HepG2 (cell line): ENCODE results near the gene S100A16. TPM values are rescaled to one million over a fixed set of nuclear protein-coding genes. Genes with fewer than 3 reads are reported as not detected.
A peak's percentile ranks its signal among the peaks of the same experiment; 100 is the strongest.

ENCODE experiments used
- ATAC-seq: fragments of 200-7000 bp; cut with Tn5 transposase; 3 replicates; pipeline ENCODE4 v1.9.1; 2020; ENCODE audit warnings: mild to moderate bottlenecking, moderate library complexity
- Bru-seq: library from RNA; stranded (reverse); fragments of 400-500 nt; gene quantifications from one replicate; lab custom pipeline; 2021; lab: Mats Ljungman, UMichigan
- BruChase-seq, 2 experiments: library from RNA; stranded (reverse); fragments of 400-500 nt; gene quantifications; one replicate each; lab custom pipeline; 2021; lab: Mats Ljungman, UMichigan
- BruUV-seq: library from RNA; stranded (reverse); fragments of 400-500 nt; replicated peaks from 2 replicates; lab custom pipeline; 2021; lab: Mats Ljungman, UMichigan
- CTCF ChIA-PET: fragments of 300-600 bp; formaldehyde crosslinking; extraction: SDS; loops from one replicate; lab custom pipeline; 2021; ENCODE audit warnings: low total read pairs, inconsistent platforms, low intra/inter-chr PET ratio; lab: Yijun Ruan, JAX
- POLR2A ChIA-PET: fragments of 350-600 bp; sonication (Branson Sonifier 250); formaldehyde crosslinking; loops from one replicate; lab custom pipeline; 2020; ENCODE audit warnings: antibody characterized with exemption, inconsistent platforms; lab: Yijun Ruan, JAX
- DNase-seq: peaks from one replicate; pipeline ENCODE4 v3.0.0-alpha.2; 2015; ENCODE audit warnings: low spot score
- FAIRE-seq: peaks from 3 replicates; lab custom pipeline; 2011; peaks lifted over from hg19 to GRCh38; lab: Jason Lieb, UNC
- H2AFZ ChIP-seq: one replicate; pipeline ENCODE4 v1.6.1; 2011; ENCODE audit warnings: low read length, inconsistent platforms
- H3K27ac ChIP-seq: fragments of 300-600 bp; 3 replicates; pipeline ENCODE4 v1.8.0; 2011; ENCODE audit warnings: mixed run types, mild to moderate bottlenecking, mixed read lengths, low read length, inconsistent platforms; ENCODE audit not compliant: insufficient read depth; ENCODE audit errors: extremely low read length
- H3K27me3 ChIP-seq, 2 experiments: fragments of 200-600 bp in 1 of 2; 2 replicates in 1 of 2; 3 replicates in 1 of 2; pipeline versions ENCODE4 v1.6.0 to v1.8.0; 2011; ENCODE audit warnings: low read length in 2 of 2, mild to moderate bottlenecking in 2 of 2, moderate library complexity in 2 of 2, inconsistent platforms in 1 of 2; ENCODE audit not compliant: insufficient read depth in 2 of 2, control insufficient read depth in 1 of 2
- H3K36me3 ChIP-seq, 2 experiments: fragments of 200-600 bp in 1 of 2; replicated peaks in 1 of 2; 2 replicates in 1 of 2; 3 replicates in 1 of 2; pipeline versions ENCODE4 v1.5.1 to v1.8.0; 2011; ENCODE audit warnings: low read length in 2 of 2, inconsistent platforms in 1 of 2; ENCODE audit not compliant: insufficient read depth in 2 of 2, control insufficient read depth in 1 of 2
- H3K4me1 ChIP-seq: 2 replicates; pipeline ENCODE4 v1.5.1; 2012; ENCODE audit warnings: low read length, inconsistent platforms; ENCODE audit not compliant: insufficient read depth
- H3K4me2 ChIP-seq: 2 replicates; pipeline ENCODE4 v1.6.0; 2011; ENCODE audit warnings: low read depth, low read length, inconsistent platforms
- H3K4me3 ChIP-seq, 3 experiments: fragments of 200-600 bp in 1 of 3; sonication (generic), shearing (Covaris generic) in 1 of 3; replicated peaks in 1 of 3; 2 replicates each; pipeline ENCODE4 v1.5.1; 2011 to 2016; ENCODE audit warnings: low read length in 3 of 3, inconsistent platforms in 2 of 3, low read depth in 2 of 3, mild to moderate bottlenecking in 2 of 3, control low read depth in 1 of 3, mixed read lengths in 1 of 3; ENCODE audit not compliant: insufficient read depth in 1 of 3
- H3K79me2 ChIP-seq: one replicate; pipeline ENCODE4 v1.6.1; 2011; ENCODE audit warnings: low read length, inconsistent platforms; ENCODE audit not compliant: insufficient read depth
- H3K9ac ChIP-seq: 2 replicates; pipeline ENCODE4 v1.6.0; 2011; ENCODE audit warnings: mild to moderate bottlenecking, low read depth, low read length, inconsistent platforms; ENCODE audit not compliant: insufficient read depth
- H3K9me3 ChIP-seq: 2 replicates; pipeline ENCODE4 v1.5.1; 2012; ENCODE audit warnings: mild to moderate bottlenecking, low read length
- H4K20me1 ChIP-seq: 2 replicates; pipeline ENCODE4 v1.6.0; 2011; ENCODE audit warnings: inconsistent platforms, mild to moderate bottlenecking, low read length, moderate library complexity; ENCODE audit not compliant: insufficient read depth
- BORCS8-MEF2B ChIP-seq: sonication (generic); formaldehyde crosslinking; IDR thresholded peaks from 2 replicates; pipeline ENCODE4 v1.8.0; 2022; ENCODE audit warnings: mild to moderate bottlenecking, missing genetic modification reagents
- IKZF5 ChIP-seq: IDR thresholded peaks from 2 replicates; pipeline ENCODE4 v1.6.1; 2018; ENCODE audit warnings: missing genetic modification reagents, mild to moderate bottlenecking, missing compliant biosample characterization
- MYC ChIP-seq: sonication (generic); formaldehyde crosslinking; IDR thresholded peaks from 2 replicates; pipeline ENCODE4 v1.9.0; 2021; ENCODE audit warnings: missing genetic modification reagents, borderline replicate concordance
- RBFOX2 ChIP-seq: fragments of 200-400 bp; formaldehyde crosslinking; IDR thresholded peaks from 2 replicates; pipeline ENCODE4 v1.6.1; 2017; ENCODE audit warnings: low read depth, mild to moderate bottlenecking, low read length
- SRSF1 ChIP-seq: fragments of 200-400 bp; formaldehyde crosslinking; optimal IDR thresholded peaks from 2 replicates; pipeline ENCODE3; 2017; ENCODE audit warnings: mild to moderate bottlenecking, low read depth, low read length, moderate library complexity
- ZFP91 ChIP-seq: sonication (generic); formaldehyde crosslinking; IDR thresholded peaks from 2 replicates; pipeline ENCODE4 v1.9.0; 2022; ENCODE audit warnings: missing genetic modification reagents, mild to moderate bottlenecking, borderline replicate concordance
- ZFY ChIP-seq: sonication (generic); formaldehyde crosslinking; IDR thresholded peaks from 2 replicates; pipeline ENCODE4 v1.4.0; 2020; ENCODE audit warnings: missing genetic modification reagents
- ZNF350 ChIP-seq: sonication (generic); formaldehyde crosslinking; IDR thresholded peaks from 2 replicates; pipeline ENCODE4 v1.4.0; 2020; ENCODE audit warnings: mild to moderate bottlenecking, low read depth, missing genetic modification reagents, borderline replicate concordance
- ZNF580 ChIP-seq: IDR thresholded peaks from 2 replicates; pipeline ENCODE4 v1.6.1; 2016; ENCODE audit warnings: low read depth, borderline replicate concordance
- ZNF770 ChIP-seq: sonication (generic); formaldehyde crosslinking; IDR thresholded peaks from 2 replicates; pipeline ENCODE4 v1.5.0; 2020; ENCODE audit warnings: mild to moderate bottlenecking, missing genetic modification reagents
- WGBS: methylation state at CpG from one replicate; pipeline ENCODE4 v1.1.6; 2017; ENCODE audit warnings: low lambda C conversion rate; 5-methylcytosine and 5-hydroxymethylcytosine counted together
- in situ Hi-C: cut with HindIII; loops from 2 replicates; pipeline ENCODE4 v1.10.0; 2017; ENCODE audit warnings: low pct_unique_long_range_greater_than_20kb; ENCODE audit not compliant: extremely low pct_ligation_motif_present
- intact Hi-C: fragments of 100-400 bp; cut with micrococcal nuclease; formaldehyde crosslinking; loops from one replicate; pipeline ENCODE4 v1.10.0; 2022; ENCODE audit not compliant: unreplicated experiment
- long read RNA-seq, 2 experiments: library from RNA in 1 of 2; library from polyadenylated mRNA in 1 of 2; stranded (forward) in 1 of 2; unstranded in 1 of 2; transcript quantifications; one replicate each; pipeline ENCODE4 v2.0.0, GENCODE V29; 2019 to 2022
- polyA minus RNA-seq, 3 experiments: library from RNA; depleted of rRNA, polyadenylated mRNA; stranded (reverse); fragments of >200 nt; gene quantifications; 2 replicates each; pipeline ENCODE4 v1.2.3, GENCODE V29; 2011; ENCODE audit warnings: low replicate concordance in 1 of 3
- polyA plus RNA-seq, 8 experiments: library from polyadenylated mRNA; depleted of rRNA in 3 of 8; stranded (reverse) in 7 of 8; unstranded in 1 of 8; fragments of >200 nt; fragmentation: Illumina TruSeq in 4 of 8; extraction: Trizol in 4 of 8; gene quantifications; 2 replicates each; pipeline versions ENCODE4 v1.2.1 to v1.2.3, GENCODE V29; 2011 to 2016; ENCODE audit warnings: low read depth in 4 of 8, missing spikeins in 1 of 8, mixed read lengths in 1 of 8; ENCODE audit not compliant: insufficient read depth in 1 of 8
- total RNA-seq, 5 experiments: library from RNA; depleted of rRNA; stranded (reverse); fragments of >200 nt; fragmentation: Illumina TruSeq; extraction: Trizol; gene quantifications; 2 replicates each; pipeline ENCODE4 v1.2.3, GENCODE V29; 2016; ENCODE audit warnings: low read depth in 1 of 5

The S100A16 gene
- total RNA-seq (2016; rRNA removed; fragmentation: Illumina TruSeq; extraction: Trizol) (46.0 and 51.2 TPM in 2 replicates), polyA plus RNA-seq (2011; rRNA removed) (195 and 203 TPM in 2 replicates), polyA minus RNA-seq (2011; rRNA and poly(A)+ RNA removed; ENCODE audit: low replicate concordance) (116 and 347 TPM in 2 replicates), Bru-seq, nascent RNA (percentile 62 among the genes with signal in this experiment), BruChase-seq, experiment 1, labeled RNA remaining after a 6-hour chase (percentile 79 among the genes with signal in this experiment), BruChase-seq, experiment 2, labeled RNA remaining after a 2-hour chase (percentile 62 among the genes with signal in this experiment)
- total RNA-seq (2016; cell fraction: cytosol; rRNA removed; fragmentation: Illumina TruSeq; extraction: Trizol; ENCODE audit: low read depth): 35.2 and 50.8 TPM in 2 replicates
- 46.0 and 49.1 TPM in 2 replicates for total RNA-seq (2016; cell fraction: insoluble cytoplasmic fraction; rRNA removed; fragmentation: Illumina TruSeq; extraction: Trizol)
- 64.5 and 88.0 TPM in 2 replicates for total RNA-seq (2016; cell fraction: membrane; rRNA removed; fragmentation: Illumina TruSeq; extraction: Trizol)
- total RNA-seq (2016; cell fraction: nucleus; rRNA removed; fragmentation: Illumina TruSeq; extraction: Trizol): 17.2 and 18.5 TPM in 2 replicates
- polyA plus RNA-seq (2011; cell fraction: cytosol; rRNA removed): 207 and 257 TPM in 2 replicates
- 63.0 and 64.5 TPM in 2 replicates for polyA plus RNA-seq (2011; cell fraction: nucleus; rRNA removed)
- polyA plus RNA-seq (2012): 50.0 and 61.9 TPM in 2 replicates
- 56.0 and 73.0 TPM in 2 replicates for polyA plus RNA-seq (2016; cell fraction: cytosol; fragmentation: Illumina TruSeq; extraction: Trizol; ENCODE audit: low read depth)
- 58.3 and 61.2 TPM in 2 replicates for polyA plus RNA-seq (2016; cell fraction: insoluble cytoplasmic fraction; fragmentation: Illumina TruSeq; extraction: Trizol; ENCODE audit: low read depth)
- polyA plus RNA-seq (2016; cell fraction: membrane; fragmentation: Illumina TruSeq; extraction: Trizol; ENCODE audit: low read depth): 82.4 and 91.4 TPM in 2 replicates
- polyA plus RNA-seq (2016; cell fraction: nucleus; fragmentation: Illumina TruSeq; extraction: Trizol; ENCODE audit: insufficient read depth, low read depth): 34.9 and 35.7 TPM in 2 replicates
- polyA minus RNA-seq (2011; cell fraction: cytosol; rRNA and poly(A)+ RNA removed): 41.2 and 43.1 TPM in 2 replicates
- 31.9 and 35.2 TPM in 2 replicates for polyA minus RNA-seq (2011; cell fraction: nucleus; rRNA and poly(A)+ RNA removed)
- long read RNA-seq, experiment 1, transcript S100A16-202 (3 exons, 1,146 nt): minor isoform, 8 of 100 reads
- long read RNA-seq, experiment 1, transcript S100A16-204 (3 exons, 1,118 nt): minor isoform, 33 of 100 reads
- long read RNA-seq, experiment 1, transcript S100A16-203 (3 exons, 956 nt): major isoform, 51 of 100 reads
- long read RNA-seq, experiment 1, partial matches to known transcripts: 3 of 100 reads
- long read RNA-seq, experiment 1, other reads (novel, unspliced or antisense): 5 of 100 reads
- long read RNA-seq, experiment 2, transcript S100A16-203 (3 exons, 956 nt): major isoform, 97 of 221 reads
- long read RNA-seq, experiment 2, transcript S100A16-202 (3 exons, 1,146 nt): minor isoform, 23 of 221 reads
- long read RNA-seq, experiment 2, transcript S100A16-204 (3 exons, 1,118 nt): minor isoform, 59 of 221 reads
- long read RNA-seq, experiment 2, partial matches to known transcripts: 19 of 221 reads
- long read RNA-seq, experiment 2, other reads (novel, unspliced or antisense): 23 of 221 reads

GRCh38 chr1:153612755-153613331, at the start of gene S100A16:
Gene S100A16 (minus strand): TSS chr1:153613137. CDS start chr1:153608151, 4,986 bp downstream.
- peak within 1 kb of the TSS; percentile 80 for H3K9ac ChIP-seq
- no peaks in the 10 kb centered on the region for H3K36me3 ChIP-seq
- CTCF ChIA-PET: no interaction called here
- H3K4me2 ChIP-seq: peak within 1 kb of the TSS; percentile 84
- H2AFZ ChIP-seq: no peak within 1 kb of the TSS
- peak; percentile 49 for ATAC-seq
- no peaks in the 10 kb centered on the region; a peak in 1 of 5 replicates for H3K27me3 ChIP-seq
- WGBS: 0% methylated on average over 2 of the region's 9 CpGs
- no peak for DNase-seq
- no peaks in the 10 kb centered on the region for H4K20me1 ChIP-seq
- no peak for FAIRE-seq
- H3K27ac ChIP-seq: peak within 1 kb of the TSS; percentile 66
- in situ Hi-C loops: no loop called here
- BruUV-seq: no TSS peak
- H3K9me3 ChIP-seq: no peaks in the 10 kb centered on the region
- intact Hi-C loops: no loop called here
- peaks cover 12% of the 10 kb centered on the region for H3K79me2 ChIP-seq
- H3K4me3 ChIP-seq: peak within 1 kb of the TSS; percentile 60 to 76 (median 71)
- POLR2A ChIA-PET: interaction anchor here (1.0 to 12.2 kb wide), 13 partner anchors 9 to 163 kb away, joined by 3 to 390 read pairs (median 4); partner anchors contain the start of genes CHTOP, S100A1, S100A13 and SLC27A3
- H3K4me1 ChIP-seq: peaks cover 85% of the 10 kb centered on the region
- TF ChIP-seq SRSF1: peak; percentile 80
- TF ChIP-seq IKZF5: peak; percentile 71; the same call in 1 of the 2 replicates
- 0 out of 2 replicates have a peak, but pooled peaks have one; percentile 19 for TF ChIP-seq BORCS8-MEF2B (CRISPR knock-in tag)
- TF ChIP-seq ZNF580 (CRISPR knock-in tag): peak; percentile 10; the same call in 1 of the 2 replicates
- TF ChIP-seq RBFOX2: peak; percentile 86
- peak; percentile 82 for TF ChIP-seq ZFY
- peak; percentile 65 for TF ChIP-seq ZNF770 (CRISPR knock-in tag)
- peak; percentile 44; the same call in 1 of the 2 replicates for TF ChIP-seq ZNF350 (CRISPR knock-in tag)
- TF ChIP-seq ZFP91 (CRISPR knock-in tag): peak; percentile 98
- peak; percentile 41; the same call in 1 of the 2 replicates for TF ChIP-seq MYC
